GM21360 (cell line): ENCODE results near the gene MASP2.
"Not testable (repeated sequence)": the region's sequence is repeated elsewhere in the genome, so short reads cannot be mapped to it uniquely, and the experiment has no call there.

Experiments
- ATAC-seq: cut with Tn5 transposase; IDR thresholded peaks from one replicate; pipeline ENCODE4 v1.9.1; 2021; ENCODE audit warnings: mild to moderate bottlenecking, moderate library complexity; ENCODE audit not compliant: unreplicated experiment

Gene MASP2

GRCh38 chr1:11039351-11040104, 7.5 kb downstream of the MASP2 start:
- no peak for ATAC-seq

DNA sequence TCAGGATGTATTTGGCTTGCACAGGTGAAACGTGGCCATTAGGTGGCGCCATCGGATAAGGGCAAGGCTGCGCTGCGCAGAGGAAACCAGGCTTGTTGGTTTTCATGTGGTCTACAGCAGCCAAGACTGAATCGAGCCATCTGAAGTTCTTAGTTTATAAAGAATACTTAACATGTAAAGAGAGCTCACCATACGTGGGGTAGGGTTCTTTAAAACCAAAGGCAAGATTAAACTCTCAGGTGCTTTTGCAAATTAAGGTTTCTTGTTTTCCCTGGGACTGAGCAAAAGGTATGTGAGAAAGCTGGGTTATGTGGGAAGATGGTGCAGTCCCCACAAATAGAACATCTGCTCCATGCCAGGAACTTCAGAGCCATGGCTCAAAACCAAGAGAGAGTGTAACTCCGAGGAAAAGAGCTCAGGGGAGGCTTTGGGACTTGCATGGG, 9.3 kb downstream of the MASP2 start:
- ATAC-seq = no peak

GRCh38 chr1:11037019-11037739, 9.9 kb downstream of the MASP2 start:
- not testable (repeated sequence) for ATAC-seq

DNA sequence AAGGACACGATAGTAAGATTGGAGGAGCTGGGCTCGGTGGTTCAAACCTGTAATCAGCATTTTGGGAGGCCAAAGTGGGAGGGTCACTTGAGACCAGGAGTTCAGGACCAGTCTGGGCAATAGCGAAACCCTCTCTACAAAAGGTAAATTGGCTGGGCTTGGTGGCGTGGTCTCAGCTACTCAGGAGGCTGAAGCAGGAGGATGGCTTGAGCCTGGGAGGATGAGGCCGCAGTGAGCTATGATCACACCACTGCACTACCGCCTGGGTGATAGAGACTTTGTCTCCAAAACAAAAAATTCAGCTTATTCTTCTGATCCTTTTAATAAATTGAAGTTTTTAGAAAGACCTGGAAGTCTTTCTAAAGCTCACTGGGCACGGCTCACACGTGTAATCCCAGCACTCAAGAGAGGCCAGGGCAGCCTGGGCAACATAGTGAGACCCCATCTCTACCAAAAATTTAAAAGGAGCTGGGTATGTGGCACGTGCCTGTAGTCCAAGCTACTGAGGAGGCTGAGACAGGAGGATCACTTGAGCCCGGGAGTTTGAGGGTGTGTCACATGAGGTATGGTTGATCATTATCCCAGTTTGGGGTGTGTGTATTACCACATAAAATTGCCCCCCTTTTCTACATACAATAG, 15.3 kb downstream of the MASP2 start:
- no peak for ATAC-seq

DNA sequence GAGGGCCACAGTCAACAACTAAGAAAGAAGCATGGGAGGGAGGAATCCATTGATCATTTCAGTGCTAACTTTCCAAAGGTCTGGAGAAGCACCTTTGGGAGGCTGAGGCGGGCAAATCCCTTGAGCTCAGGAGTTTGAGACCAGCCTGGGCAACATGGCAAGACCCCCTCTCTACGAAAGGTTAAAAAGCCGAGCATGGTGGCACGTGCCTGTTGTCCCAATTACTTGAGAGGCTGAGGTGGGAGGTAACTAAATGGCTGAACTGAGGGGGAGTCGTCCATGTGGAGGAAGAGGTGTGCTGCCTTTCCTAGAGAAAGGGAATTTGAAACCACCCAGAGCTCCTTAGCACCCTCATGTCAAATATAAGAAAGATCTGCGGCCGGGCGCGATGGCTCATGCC, 16.2 kb downstream of the MASP2 start:
- ATAC-seq = no peak

GRCh38 chr1:11028018-11028417, 19.0 kb downstream of the MASP2 start:
- ATAC-seq = no peak

GRCh38 chr1:11027316-11027715, 19.7 kb downstream of the MASP2 start:
- ATAC-seq = no peak

DNA sequence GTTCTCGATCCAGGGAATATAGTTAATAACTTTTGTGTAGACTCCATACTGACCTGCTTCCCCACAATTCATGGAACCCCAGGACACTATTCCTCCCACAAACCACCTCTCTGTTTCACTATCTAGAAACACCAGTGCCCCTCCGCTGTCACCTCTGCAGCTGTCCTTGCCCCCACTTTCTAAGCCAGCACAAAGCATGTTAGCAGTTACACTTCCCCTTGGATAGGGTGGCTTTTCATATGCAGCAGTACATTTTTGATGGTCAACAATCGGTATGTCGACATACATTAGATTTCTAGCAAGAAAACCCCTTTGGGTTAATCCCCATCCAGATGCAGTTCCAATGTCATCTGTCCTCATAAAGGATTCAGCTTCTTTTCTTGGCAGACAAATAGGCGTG, 20.1 kb downstream of the MASP2 start:
- no peak for ATAC-seq

- no peak for ATAC-seq
These were observed 21.0 kb downstream of the MASP2 start for GRCh38 chr1:11026052-11026451.

- no peak for ATAC-seq
These were observed 21.4 kb downstream of the MASP2 start for GRCh38 chr1:11025618-11026017.

DNA sequence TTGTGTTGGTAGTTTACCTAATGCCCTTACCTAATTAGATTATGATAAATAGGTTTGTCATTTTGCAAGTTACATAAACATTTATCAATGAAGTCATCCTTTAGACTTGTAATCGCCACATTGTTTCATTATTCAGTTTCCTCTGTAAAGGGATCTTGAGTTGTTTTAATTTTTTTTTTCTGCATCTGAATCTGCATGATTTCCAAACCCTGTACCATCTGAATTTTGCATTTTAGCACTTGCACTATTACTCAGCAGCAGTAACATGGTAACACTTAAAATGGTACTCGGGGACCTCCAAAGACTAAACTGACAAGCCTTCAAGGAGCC, 22.2 kb downstream of the MASP2 start:
- ATAC-seq = no peak

DNA sequence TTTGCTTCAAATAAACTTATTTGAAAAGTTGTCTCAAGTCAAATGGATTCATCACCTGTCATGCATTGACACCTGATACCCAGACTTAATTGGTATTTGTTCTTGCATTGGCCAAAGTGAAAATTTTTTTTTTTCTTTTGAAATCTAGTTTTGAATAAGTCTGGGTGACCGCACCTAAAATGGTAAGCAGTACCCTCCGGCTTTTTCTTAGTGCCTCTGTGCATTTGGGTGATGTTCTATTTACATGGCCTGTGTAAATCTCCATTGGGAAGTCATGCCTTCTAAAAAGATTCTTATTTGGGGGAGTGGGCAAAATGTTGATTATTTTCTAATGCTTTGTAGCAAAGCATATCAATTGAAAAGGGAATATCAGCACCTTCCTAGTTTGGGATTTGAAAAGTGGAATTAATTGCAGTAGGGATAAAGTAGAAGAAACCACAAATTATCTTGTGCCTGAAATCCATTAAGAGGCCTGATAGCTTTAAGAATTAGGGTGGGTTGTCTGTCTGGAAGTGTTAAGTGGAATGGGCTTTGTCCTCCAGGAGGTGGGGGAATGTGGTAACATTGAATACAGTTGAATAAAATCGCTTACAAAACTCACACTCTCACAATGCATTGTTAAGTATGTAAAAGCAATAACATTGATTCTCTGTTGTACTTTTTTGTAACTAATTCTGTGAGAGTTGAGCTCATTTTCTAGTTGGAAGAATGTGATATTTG, 22.7 kb downstream of the MASP2 start:
- no peak for ATAC-seq

GRCh38 chr1:11023201-11023600, 23.8 kb downstream of the MASP2 start:
- no peak for ATAC-seq

DNA sequence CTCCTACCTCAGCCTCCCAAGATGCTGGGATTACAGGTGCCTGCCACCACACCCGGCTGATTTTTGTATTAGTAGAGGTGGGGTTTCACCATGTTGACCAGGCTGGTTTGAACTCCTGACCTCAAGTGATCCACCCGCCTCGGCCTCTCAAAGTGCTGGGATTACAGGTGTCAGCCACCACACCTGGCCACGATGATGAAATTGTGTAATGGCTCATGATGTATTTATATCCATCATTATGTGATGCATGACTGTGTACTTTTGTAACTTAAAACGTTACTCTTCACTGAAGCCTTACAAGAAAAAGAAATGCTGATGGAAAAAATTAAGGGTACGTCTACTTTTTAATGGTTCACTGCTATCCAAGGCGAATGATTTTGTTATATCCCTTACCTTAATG, 27.1 kb downstream of the MASP2 start:
- ATAC-seq = no peak

DNA sequence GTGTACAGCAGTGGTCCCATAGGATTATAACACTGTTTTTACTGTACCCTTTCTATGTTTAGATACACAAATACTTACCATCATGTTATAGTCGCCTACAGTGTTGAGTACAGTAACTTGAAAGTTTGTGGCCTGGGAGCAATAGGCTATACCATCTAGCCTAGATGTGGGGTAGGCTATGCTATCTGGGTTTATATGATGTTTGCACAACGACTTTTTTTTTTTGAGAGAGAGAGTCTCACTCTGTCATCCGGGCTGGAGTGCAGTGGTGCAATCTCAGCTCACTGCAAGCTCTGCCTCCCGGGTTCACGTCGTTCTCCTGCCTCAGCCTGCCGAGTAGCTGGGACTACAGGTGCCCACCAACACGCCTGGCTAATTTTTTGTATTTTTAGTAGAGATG, 27.7 kb downstream of the MASP2 start:
- ATAC-seq = not testable (repeated sequence)

- no peak for ATAC-seq
These were observed 33.9 kb downstream of the MASP2 start for GRCh38 chr1:11013160-11013531.

GRCh38 chr1:11012260-11013159, 34.5 kb downstream of the MASP2 start, which contains the start of gene TARDBP:
TARDBP (plus strand) TSS chr1:11012654; CDS start chr1:11013728, 1,074 bp downstream.
- ATAC-seq = peak; percentile 84

DNA sequence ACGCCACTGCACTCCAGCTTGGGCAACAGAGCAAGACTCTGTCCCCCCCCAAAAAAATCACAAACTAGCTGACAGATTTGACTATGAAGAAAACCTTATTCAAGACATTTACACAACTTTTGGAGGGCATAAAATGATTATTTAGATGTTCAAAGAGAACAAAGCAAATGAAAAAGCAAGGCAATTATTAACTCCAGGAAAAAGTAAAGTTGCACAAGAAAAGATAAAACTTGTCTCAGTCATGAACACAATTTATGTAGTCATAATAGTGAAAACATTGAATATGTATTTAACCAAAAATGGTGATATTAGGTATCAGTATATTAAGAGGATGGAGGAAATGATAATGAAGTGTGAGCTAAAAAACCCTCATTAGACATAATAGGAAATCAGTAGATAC, 46.5 kb downstream of the MASP2 start:
- ATAC-seq = no peak

DNA sequence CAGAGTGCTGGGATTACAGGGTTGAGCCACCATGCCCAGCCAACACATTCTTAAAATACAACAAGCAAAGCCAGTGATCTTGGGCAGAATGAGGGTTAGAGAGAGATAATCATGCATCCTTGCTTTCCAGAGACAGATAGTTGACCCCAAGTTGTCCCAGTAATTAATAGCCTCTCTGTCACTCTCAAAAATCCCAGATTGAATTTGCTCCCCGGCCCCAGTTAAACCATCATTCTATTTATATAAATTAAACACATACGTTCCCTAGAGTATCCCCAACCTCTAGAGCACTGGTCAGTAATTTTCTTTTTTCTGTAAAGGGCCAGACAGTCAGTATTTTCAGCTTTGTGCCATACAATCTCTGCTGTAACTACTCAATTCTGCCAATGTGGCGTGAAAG, 50.9 kb downstream of the MASP2 start:
- ATAC-seq = no peak

DNA sequence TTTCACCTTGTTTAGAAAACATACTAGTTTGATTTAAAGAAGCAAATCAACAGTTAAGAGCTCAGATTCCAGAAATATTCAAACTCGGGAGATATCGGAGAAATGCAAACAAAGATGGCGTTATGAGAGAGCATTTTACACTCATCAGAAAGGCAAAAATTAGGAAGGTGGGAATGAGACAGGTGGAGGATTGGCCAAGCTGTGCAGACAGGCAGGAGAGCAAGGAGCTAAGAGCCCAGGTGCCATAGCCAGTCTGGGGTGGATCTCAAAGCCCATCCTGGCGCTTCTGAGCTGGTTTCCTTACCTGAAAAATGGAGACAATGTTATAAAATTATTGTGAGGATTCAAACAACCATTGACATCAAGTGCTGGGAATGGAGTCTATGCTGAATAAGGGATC, 54.2 kb downstream of the MASP2 start:
- ATAC-seq = no peak
